Stromal cell of bone marrow (primary cell): ENCODE data around the gene WDR74.
"Not testable (repeated sequence)": the region's sequence is repeated elsewhere in the genome, so short reads cannot be mapped to it uniquely, and the experiment has no call there.

Experiments
- DNase-seq: peaks from one replicate; pipeline ENCODE4 v3.0.0-alpha.2; 2012; ENCODE audit warnings: low read depth

WDR74 gene

DNA sequence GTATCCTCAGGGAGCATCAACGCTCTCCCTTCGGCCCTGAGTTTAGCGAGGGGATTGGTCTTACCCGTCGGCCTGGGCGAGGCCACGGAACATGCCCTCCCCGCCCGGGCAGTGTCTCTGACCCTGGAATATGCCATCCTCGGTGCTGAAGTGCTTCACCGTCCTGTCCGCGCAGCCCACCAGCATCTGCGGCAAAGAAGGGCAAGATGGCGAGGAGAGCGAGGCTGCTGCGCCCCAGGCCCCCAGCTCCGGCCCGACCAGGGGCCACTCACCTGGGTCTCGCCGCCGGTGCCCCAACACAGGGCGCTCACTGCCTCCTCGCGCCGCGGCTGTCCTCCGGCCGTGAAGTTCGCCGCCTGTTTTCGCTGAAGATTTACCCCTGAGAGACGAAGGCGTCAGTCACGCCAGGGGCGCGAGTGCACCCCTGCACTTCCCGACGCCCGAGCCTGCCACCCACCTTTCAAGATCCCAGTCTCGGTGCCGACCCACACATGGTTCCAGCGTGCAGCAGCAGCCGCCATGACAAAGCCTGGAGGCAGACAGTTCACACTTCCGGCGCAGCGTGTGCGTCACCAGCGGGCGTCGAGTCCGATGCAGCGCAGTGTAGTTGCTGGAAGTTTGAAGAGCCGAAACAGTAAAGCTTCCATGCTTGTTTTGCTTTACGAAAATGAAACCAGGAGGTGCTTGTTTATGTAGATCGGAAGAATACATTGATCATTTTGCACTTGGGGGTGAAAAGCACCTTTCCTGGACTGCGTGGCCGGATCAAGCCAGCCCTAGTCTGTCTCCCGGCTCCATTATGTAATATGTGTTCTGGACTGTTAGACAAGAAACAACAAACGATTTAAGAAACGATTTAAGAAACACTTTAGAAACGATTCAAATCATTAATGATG is at the start of gene WDR74:
Gene WDR74 (minus strand): TSS at position 541 of the 896 bp plus-strand sequence. CDS start 20 bp downstream, at position 521.
- DNase-seq, result peak; percentile 86

DNA sequence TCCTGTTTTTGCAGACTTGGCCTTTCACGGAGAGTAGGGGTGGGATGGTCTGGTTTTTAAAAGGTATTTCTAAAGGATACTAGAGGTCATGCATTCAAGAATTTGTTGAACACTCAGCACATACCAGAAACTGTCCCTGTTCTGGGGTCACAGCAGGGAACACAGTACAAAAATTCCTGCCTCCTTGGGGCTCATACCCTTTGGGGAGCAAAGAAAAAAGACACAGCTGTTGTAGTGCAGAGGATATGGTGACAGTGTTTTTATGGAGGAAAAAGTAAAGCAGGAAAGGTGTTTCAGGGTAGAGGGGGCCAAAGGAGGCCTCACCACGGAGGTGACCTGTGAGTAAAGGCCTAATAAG is 49.7 kb upstream of the WDR74 start:
- no peak for DNase-seq

DNA sequence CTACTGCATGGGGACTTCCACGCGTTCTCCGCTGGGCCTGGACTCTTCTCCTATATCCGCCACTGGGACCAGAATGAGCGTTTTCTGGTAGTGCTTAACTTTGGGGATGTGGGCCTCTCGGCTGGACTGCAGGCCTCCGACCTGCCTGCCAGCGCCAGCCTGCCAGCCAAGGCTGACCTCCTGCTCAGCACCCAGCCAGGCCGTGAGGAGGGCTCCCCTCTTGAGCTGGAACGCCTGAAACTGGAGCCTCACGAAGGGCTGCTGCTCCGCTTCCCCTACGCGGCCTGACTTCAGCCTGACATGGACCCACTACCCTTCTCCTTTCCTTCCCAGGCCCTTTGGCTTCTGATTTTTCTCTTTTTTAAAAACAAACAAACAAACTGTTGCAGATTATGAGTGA is 49.0 kb upstream of the WDR74 start:
- DNase-seq, result no peak

DNA sequence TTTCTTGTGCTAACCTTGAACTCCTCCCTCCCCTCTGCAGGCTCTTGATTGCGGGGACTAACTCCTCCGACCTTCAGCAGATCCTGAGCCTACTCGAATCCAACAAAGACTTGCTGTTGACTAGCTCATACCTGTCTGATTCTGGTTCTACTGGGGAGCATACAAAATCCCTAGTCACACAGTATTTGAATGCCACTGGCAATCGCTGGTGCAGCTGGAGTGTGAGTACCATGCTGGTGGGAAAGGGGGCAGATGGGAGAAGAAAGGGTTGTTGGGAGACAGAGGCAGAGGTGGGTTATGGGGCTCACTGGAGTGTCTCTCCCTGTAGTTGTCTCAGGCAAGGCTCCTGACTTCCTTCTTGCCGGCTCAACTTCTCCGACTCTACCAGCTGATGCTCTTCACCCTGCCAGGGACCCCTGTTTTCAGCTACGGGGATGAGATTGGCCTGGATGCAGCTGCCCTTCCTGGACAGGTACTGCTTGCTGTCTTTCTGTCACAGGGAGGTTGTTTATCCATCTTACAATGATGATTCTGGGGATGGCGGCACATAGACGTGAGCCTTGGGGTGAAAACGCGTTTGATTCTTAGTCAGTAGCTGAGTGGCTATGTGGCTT is 45.9 kb upstream of the WDR74 start:
- no peak for DNase-seq

DNA sequence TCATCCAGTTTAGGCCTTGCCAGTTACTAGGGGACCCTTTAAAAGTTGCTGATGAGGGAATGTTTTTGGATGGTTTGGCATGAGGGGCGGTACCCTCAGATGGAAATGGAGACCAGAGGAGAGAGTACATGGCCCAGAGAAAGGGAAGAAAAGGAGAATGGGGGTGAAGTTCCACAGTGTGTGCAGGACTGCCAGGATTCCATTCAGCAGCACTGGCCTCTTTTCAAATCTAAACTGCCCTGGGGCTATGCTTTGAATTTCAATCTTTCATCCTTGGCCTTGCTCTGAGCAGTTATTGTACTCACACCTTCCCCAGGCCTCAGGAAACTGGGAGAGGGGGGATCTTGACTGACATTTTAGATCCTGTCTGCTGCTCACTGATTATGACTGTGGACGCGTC is 44.3 kb upstream of the WDR74 start:
- DNase-seq, result no peak

DNA sequence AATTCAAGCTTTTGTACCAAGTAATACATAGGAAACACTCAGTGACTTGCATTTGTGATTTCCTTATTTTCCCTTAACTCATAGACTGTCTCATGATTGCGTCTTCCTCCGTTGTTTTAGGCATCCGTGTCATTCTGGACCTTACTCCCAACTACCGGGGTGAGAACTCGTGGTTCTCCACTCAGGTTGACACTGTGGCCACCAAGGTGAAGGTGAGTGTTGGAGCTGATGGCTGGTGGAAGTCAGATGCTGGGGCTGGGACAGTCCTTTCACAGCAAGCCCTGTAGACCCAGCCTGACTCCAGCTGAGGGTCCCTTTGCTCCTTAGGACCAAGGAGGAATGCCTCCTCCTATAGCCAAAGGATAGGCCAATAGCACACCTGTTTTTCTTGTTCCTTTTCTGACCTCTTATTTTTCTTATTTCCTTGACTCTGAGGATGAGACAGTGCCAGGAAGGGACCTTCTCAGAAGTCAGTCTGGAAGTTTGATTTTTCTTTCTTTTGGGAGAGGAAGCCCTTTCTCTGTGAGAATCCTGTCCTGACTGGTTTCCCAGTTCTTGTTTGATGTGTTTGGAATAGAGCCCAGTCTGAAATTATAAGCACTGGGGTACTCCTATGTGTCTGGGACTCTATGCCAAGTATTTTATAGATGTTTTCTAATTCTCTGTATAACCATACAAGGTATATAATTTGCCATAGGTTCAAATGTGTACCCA is 43.6 kb upstream of the WDR74 start:
- DNase-seq, result no peak

DNA sequence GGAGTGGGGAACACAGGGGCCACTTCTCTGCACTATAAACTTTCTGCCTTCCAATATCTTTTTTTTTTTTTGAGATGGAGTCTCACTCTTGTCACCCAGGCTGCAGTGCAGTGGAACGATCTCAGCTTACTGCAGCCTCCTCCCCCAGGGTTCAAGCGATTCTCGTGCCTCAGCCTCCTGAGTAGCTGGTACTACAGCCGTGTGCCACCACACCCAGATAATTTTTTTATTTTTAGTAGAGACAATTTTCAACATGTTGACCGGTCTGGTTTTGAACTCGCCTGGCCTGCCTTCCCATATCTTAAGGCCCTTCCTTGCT is 43.0 kb upstream of the WDR74 start:
- DNase-seq, result no peak

DNA sequence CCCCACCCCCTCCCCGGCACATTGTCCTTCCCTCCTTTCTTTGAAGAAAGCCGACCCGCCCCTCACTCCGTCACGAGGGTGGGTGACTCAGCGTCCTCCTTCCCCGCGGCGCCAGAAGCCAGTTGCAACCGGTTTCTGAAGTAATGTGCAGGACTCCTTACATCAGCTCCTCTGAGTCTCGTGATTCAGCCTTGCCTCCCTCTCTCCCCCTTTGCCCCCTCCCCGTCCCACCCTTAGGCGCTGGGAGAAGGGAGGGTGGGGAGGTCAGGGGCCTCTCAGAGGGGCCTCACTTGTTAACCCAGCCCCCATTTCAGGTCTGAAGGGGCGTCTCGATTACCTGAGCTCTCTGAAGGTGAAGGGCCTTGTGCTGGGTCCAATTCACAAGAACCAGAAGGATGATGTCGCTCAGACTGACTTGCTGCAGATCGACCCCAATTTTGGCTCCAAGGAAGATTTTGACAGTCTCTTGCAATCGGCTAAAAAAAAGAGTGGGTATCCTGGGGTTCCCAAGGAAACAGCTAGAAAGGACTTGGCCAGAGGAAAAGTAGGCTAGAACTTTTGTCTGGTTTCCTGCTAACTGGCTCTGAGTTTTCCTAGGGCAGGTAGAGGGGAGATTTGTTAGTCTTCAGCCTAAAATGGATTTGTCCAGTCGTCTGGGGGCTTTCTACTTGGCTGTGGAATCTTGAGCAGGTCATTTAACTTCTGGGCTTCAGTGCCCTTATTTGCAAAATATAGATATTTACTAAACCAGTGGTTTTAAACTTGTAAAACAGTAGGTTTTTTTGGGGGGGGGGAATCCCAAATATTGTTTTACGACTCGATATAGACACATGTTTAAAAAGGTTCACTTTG is 42.4 kb upstream of the WDR74 start:
- DNase-seq, result peak; percentile 96

DNA sequence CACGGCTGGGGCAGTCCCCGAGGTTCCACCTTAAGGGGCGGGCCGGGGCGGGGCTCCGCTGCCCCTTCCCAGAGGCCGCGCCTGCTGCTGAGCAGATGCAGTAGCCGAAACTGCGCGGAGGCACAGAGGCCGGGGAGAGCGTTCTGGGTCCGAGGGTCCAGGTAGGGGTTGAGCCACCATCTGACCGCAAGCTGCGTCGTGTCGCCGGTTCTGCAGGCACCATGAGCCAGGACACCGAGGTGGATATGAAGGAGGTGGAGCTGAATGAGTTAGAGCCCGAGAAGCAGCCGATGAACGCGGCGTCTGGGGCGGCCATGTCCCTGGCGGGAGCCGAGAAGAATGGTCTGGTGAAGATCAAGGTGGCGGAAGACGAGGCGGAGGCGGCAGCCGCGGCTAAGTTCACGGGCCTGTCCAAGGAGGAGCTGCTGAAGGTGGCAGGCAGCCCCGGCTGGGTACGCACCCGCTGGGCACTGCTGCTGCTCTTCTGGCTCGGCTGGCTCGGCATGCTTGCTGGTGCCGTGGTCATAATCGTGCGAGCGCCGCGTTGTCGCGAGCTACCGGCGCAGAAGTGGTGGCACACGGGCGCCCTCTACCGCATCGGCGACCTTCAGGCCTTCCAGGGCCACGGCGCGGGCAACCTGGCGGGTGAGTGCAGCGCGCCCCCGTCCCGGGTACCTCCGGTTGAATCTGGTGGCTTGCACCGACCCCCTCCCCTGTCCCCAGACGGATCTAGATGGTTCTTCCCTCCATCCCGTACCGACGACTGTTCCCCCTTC is 41.6 kb upstream of the WDR74 start, which contains the start of gene SLC3A2:
Gene SLC3A2 (plus strand): TSS at position 94 of the 776 bp plus-strand sequence. CDS start 128 bp downstream, at position 222.
- peak; percentile 69 for DNase-seq

DNA sequence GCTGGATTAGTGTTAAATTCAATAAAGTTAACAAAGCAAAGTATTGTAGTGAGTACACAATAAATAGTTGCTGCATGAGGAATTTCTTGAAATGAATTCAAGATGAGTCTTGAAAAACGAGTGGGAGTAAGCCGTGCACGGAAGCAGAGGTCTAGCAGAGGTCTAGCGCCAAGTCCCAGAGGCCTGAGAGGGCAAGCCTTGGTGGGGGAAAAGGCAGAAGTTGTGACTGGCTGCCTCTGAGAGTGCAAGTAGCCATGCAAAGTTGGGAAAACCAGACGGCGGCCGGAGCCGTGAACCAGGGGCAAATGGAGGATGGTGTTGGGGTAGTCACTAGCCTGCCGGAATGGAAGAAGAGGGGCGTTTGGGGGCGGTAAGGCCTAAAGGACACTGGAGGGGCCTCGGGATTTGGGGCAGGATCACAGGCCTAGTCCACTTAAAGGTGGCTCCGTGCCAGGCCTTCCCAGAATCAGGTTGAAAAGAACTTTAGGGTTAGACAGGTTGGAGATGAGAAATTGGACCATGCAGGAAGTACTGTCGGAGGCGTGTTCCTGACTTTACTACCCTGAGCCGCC is 40.9 kb upstream of the WDR74 start:
- peak; percentile 82 for DNase-seq

DNA sequence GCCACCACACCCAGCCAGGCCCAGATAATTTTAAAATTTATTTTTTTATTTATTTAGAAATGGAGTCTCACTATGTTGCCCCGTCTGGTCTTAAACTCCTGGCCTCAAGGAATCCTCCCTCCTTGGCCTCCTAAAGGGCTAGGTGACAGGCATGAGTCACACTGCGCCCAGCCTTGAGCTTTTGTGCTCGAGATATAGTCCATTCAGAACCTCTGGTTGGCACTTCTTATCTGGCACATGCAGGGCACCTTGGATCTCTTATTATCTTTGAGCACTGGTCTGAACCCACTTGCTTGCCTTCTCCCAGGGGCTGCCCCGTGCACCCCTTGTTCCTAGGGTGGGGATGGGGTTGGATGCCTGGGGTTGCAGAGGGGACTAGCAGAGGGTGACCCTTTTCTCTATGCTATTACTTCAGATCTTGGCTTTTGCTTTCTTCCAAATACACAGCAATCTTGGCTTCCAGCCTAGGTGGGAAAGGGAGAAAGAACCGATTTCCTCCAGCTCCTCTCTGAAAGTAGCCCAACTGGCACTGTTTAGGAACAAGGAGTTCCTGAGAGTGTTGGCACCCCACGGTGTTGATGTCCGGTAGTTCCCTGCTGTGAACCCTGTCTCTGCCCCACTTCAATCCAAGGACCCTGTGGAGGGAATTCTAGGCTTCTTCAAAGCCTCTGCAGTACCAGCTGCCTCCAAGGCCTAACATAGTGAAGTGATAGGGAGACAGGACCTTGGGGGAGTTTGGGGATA is 40.0 kb upstream of the WDR74 start:
- DNase-seq, result no peak

DNA sequence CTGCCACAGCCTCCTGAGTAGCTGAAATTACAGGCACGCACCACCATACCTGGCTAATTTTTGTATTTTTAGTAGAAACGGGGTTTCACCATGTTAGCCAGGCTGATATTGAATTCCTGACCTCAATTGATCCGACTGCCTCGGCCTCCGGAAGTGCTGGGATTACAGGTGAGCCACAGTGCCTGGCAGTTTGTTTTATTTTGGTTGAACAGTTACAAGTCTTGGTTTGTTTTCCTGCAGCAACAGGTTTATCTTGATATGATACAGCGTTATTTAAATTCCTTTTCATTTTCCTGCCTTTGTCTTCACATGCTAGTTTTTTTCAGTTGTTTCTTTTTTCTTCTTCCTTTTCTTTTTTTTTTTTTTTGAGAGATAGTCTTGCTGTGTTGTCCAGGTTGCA is 37.3 kb upstream of the WDR74 start:
- no peak for DNase-seq

DNA sequence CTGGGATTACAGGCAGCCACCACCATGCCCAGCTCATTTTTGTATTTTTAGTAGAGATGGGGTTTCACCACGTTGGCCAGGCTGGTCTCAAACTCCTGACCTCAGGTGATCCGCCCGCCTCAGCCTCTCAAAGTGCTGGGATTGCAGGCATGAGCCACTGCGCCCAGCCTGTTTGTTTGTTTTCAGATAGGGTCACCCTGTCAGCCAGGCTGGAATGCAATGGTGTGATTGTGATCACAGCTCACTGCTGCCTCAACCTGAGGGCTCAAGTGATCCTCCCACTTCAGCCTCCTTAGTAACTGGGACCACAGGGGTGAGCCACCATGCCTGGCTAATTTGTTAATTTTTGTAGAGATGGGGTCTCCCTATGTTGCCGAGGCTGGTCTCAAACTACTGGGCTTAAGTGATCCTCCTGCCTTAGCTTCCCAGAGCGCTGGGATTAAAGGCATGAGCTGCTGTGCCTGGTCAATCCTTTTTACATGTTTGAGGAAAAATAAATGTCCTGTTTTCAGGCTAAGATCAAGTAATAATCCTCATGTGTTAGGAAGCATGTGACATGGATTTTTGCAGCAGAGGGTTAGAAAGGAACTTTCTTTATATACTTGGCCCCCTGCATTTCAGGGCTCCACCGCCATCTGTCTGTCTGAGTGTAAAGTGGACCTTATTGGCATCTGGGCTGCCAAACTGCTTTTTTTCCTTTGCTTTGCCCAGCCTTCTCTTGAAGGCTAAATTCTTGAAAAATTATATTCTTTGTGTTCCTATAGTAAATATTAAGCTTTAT is 36.5 kb upstream of the WDR74 start:
- no peak for DNase-seq

DNA sequence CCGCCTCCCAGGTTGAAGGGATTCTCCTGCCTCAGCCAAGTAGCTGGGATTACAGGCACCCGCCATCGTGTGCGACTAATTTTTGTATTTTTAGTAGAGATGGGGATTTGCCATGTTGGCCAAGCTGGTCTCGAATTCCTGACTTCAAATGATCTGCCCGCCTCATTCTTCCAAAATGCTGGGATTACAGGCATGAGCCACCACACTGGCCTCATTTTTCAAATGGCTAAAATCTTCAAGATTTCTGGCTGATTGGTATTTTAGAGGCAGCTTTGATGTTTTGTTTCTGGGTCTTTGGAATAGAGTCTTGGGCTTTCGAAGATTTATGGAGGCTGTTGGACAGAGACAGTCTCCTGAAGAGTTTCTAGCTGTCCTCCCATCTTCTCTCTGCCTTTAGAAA is 35.5 kb upstream of the WDR74 start:
- no peak for DNase-seq

DNA sequence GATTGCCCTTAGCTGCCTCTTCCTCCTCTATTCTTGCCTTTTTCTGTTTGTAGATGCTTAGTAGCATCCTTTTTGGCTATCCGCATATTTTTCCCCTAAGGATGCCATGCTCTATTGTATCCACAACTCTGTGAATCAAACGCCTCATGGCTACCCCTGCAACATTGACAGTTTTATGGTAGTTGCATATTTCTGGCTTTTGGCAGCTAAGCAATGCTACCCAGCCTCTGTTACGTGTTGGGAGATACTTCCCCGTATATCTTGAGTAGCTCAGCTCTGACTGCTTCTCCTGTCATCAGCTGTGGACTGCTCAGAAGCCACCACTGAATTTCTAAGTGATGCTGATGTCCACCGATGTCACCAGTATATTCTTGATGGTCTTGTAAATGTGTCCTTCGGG is 26.2 kb upstream of the WDR74 start:
- DNase-seq, result no peak

DNA sequence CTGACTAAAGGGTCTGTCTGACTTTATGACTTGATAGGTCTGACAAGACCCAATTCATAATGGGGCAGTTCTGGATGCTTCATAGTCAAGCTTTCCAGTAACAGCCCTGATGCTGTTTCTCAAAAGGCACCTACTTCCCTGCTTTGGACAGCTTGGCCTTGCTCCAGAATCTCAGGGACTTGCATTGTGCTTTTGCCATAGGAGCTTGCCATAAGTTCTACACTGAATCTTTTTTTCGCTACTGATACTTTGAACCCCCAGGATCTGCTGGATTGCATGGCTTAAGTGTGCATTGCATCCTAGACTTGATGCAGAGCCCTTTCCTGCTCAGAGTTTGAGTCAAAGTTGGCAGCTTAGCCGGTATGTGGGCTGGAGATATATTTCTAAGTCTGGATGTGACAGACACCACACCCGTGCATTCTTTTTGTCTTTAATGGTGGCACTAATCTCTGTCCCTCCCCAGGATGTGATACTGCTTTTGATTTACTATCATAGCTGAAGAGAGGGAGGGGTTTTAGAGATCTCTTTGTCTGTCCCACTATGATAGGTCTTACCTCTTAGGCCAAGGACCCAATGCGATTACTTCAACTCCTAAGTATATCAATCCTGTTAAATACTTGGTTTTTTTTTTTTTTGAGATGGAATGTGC is 24.4 kb upstream of the WDR74 start:
- DNase-seq, result no peak

DNA sequence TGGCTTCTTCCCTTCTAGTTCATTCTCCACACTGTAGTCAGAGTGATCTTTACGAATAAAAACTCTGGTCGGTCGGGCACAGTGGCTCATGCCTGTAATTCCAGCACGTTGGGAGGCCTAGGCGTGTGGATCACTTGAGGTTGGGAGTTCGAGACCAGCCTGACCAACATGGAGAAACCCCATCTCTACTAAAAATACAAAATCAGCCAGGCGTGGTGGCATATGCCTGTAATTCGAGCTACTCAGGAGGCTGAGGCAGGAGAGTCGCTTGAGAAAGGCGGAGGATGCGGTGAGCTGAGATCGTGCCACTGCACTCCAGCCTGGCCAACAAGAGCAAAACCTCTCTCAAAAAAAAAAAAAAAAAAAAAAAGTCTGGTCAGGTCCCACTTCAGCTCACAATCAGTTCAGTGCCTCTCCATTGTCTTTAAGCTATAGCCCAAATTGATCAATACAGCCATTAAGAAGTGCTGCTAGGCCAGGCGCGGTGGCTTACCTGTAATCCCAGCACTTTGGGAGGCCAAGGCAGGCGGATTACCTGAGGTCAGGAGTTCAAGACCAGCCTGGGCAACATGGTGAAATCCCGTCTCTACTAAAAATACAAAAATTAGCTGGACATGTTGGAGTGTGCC is 22.3 kb upstream of the WDR74 start:
- not testable (repeated sequence) for DNase-seq

DNA sequence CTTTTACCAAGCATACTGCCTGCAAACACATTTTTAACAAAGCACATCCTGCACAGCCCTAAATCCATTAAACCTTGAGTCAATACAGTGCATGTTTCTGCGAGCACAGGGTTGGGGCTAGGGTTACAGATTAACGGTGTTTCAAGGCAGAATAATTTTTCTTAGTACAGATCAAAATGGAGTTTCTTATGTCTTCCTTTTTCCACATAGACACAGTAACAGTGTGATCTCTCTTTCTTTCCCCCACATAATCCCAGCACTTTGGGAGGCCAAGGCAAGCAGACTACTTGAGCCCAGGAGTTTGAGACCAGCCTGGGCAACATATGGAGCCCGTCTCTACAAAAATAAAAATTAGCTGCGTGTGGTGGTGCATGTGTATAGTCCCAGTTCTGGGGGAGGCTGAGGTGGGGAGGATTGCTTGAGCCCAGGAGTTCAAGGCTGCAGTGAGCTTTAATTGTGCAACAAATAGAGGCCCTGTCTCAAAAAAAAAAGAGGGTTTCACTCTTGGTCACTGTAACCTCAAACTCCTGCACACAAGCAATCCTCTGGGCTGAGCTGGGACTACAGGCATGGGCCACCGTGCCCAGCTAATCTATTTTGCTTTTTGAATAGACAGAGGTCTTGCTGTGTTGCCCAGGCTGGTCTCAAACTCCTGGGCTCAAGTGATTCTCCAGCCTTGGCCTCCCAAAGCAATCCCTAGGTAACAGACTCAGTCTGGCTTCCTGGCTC is 21.6 kb upstream of the WDR74 start:
- no peak for DNase-seq
